ENCODE data around the gene METTL6.

METTL6 gene

DNA sequence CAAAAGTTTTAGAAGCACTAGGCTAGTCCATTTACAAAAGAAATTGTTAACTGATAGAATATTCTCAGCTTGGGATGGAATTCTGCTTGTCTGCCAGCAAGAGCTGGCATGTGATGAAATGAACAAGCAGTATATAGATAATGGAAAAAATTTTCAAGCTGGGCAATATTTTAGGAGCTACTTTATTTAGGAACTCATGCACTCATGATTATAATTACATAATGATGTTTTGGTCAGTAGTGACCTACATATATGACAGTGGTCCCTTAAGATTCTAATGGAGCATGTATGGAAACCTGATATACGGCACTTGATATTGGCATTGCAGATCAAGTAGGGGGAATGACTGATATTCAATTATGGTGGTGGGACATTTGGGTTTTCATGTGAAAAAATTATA is 6.2 kb upstream of the METTL6 start:
- DNase-seq (ENCODE audit: low read depth, low spot score): no peak
- Histone ChIP-seq H3K4me1 (ENCODE audit: insufficient read depth, insufficient read length) (no peaks in the 10 kb centered on the region), H3K27me3 (ENCODE audit: insufficient read depth, insufficient read length) (no peaks in the 10 kb centered on the region), H3K9me3 (ENCODE audit: insufficient read depth, low read length) (no peaks in the 10 kb centered on the region), H3K4me3 (ENCODE audit: insufficient read length, low read depth) (no peak overlapping the region), H3K9ac (ENCODE audit: insufficient read length, low read depth) (no peak overlapping the region), H3K36me3 (ENCODE audit: insufficient read depth, insufficient read length, low read length) (peaks cover 84% of the 10 kb centered on the region)
- TF ChIP-seq YY1 (IDR thresholded peaks at IDR 0.05; ENCODE audit: insufficient read depth, insufficient read length) (no peak), SUZ12 (IDR thresholded peaks at IDR 0.05; ENCODE audit: extremely low read depth, insufficient read depth, insufficient read length) (no peak), ZNF274 (IDR thresholded peaks at IDR 0.05; ENCODE audit: low read depth, low read length) (no peak)

- H3K36me3 ChIP-seq (ENCODE audit: insufficient read depth, insufficient read length, low read length): peaks cover 71% of the 10 kb centered on the region
Observed at GRCh38 chr3:15431256-15431837, 4.0 kb upstream of the METTL6 start.

GRCh38 chr3:15430624-15431023 is 3.3 kb upstream of the METTL6 start:
- TF ChIP-seq YY1 (IDR thresholded peaks at IDR 0.05; ENCODE audit: insufficient read depth, insufficient read length) (no peak), SUZ12 (IDR thresholded peaks at IDR 0.05; ENCODE audit: extremely low read depth, insufficient read depth, insufficient read length) (no peak), ZNF274 (IDR thresholded peaks at IDR 0.05; ENCODE audit: low read depth, low read length) (no peak)
- H3K9me3 ChIP-seq (ENCODE audit: insufficient read depth, low read length): no peaks in the 10 kb centered on the region
- H3K9ac ChIP-seq (ENCODE audit: insufficient read length, low read depth): no peak overlapping the region
- H3K4me1 ChIP-seq (ENCODE audit: insufficient read depth, insufficient read length): no peaks in the 10 kb centered on the region
- H3K36me3 ChIP-seq (ENCODE audit: insufficient read depth, insufficient read length, low read length): peaks cover 70% of the 10 kb centered on the region
- no peaks in the 10 kb centered on the region for H3K27me3 ChIP-seq (ENCODE audit: insufficient read depth, insufficient read length)
- no peak overlapping the region for H3K4me3 ChIP-seq (ENCODE audit: insufficient read length, low read depth)
- DNase-seq (ENCODE audit: low read depth, low spot score): no peak

More at GRCh38 chr3:15431256-15431837, 4.0 kb upstream of the METTL6 start:
- Histone ChIP-seq H3K27me3 (ENCODE audit: insufficient read depth, insufficient read length) (no peaks in the 10 kb centered on the region), H3K4me1 (ENCODE audit: insufficient read depth, insufficient read length) (no peaks in the 10 kb centered on the region), H3K9me3 (ENCODE audit: insufficient read depth, low read length) (no peaks in the 10 kb centered on the region), H3K4me3 (ENCODE audit: insufficient read length, low read depth) (no peak overlapping the region), H3K9ac (ENCODE audit: insufficient read length, low read depth) (no peak overlapping the region)
- TF ChIP-seq ZNF274 (IDR thresholded peaks at IDR 0.05; ENCODE audit: low read depth, low read length) (no peak), YY1 (IDR thresholded peaks at IDR 0.05; ENCODE audit: insufficient read depth, insufficient read length) (no peak), SUZ12 (IDR thresholded peaks at IDR 0.05; ENCODE audit: extremely low read depth, insufficient read depth, insufficient read length) (no peak)
- no peak for DNase-seq (ENCODE audit: low read depth, low spot score)

GRCh38 chr3:15429080-15429479 is 1.7 kb upstream of the METTL6 start:
- DNase-seq (ENCODE audit: low read depth, low spot score): no peak
- TF ChIP-seq YY1 (IDR thresholded peaks at IDR 0.05; ENCODE audit: insufficient read depth, insufficient read length) (no peak), ZNF274 (IDR thresholded peaks at IDR 0.05; ENCODE audit: low read depth, low read length) (no peak), SUZ12 (IDR thresholded peaks at IDR 0.05; ENCODE audit: extremely low read depth, insufficient read depth, insufficient read length) (no peak)
- no peak overlapping the region for H3K4me3 ChIP-seq (ENCODE audit: insufficient read length, low read depth)
- no peaks in the 10 kb centered on the region for H3K27me3 ChIP-seq (ENCODE audit: insufficient read depth, insufficient read length)
- no peaks in the 10 kb centered on the region for H3K9me3 ChIP-seq (ENCODE audit: insufficient read depth, low read length)
- H3K4me1 ChIP-seq (ENCODE audit: insufficient read depth, insufficient read length): no peaks in the 10 kb centered on the region
- H3K9ac ChIP-seq (ENCODE audit: insufficient read length, low read depth): no peak overlapping the region
- peaks cover 70% of the 10 kb centered on the region for H3K36me3 ChIP-seq (ENCODE audit: insufficient read depth, insufficient read length, low read length)

DNA sequence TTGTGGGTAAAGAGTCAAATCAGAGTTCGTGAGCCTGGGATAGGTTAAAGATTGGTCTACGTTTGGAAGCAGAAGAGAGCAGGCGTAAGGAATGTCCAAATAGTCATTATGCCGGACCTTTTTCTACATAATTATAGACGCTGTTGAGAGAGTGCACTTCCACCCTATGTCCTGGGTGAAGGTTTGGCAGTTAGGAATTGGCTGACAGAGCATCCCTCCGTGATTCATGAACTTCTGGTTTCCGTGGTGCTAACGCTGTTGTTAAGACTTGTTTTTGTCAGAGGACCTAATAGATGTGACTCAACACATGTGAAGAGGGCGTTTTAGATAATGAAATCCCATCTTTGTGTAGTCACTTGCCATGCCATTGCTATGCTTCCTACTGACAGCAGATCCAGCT is 1.2 kb upstream of the METTL6 start:
- Histone ChIP-seq H3K9me3 (ENCODE audit: insufficient read depth, low read length) (no peaks in the 10 kb centered on the region), H3K36me3 (ENCODE audit: insufficient read depth, insufficient read length, low read length) (peaks cover 69% of the 10 kb centered on the region), H3K4me3 (ENCODE audit: insufficient read length, low read depth) (peak overlapping the region; percentile 98), H3K27me3 (ENCODE audit: insufficient read depth, insufficient read length) (no peaks in the 10 kb centered on the region), H3K4me1 (ENCODE audit: insufficient read depth, insufficient read length) (no peaks in the 10 kb centered on the region), H3K9ac (ENCODE audit: insufficient read length, low read depth) (peak overlapping the region; percentile 96)
- no peak for DNase-seq (ENCODE audit: low read depth, low spot score)
- TF ChIP-seq YY1 (IDR thresholded peaks at IDR 0.05; ENCODE audit: insufficient read depth, insufficient read length) (no peak), ZNF274 (IDR thresholded peaks at IDR 0.05; ENCODE audit: low read depth, low read length) (no peak)

- no peaks in the 10 kb centered on the region for H3K4me1 ChIP-seq (ENCODE audit: insufficient read depth, insufficient read length)
- H3K36me3 ChIP-seq (ENCODE audit: insufficient read depth, insufficient read length, low read length): peaks cover 70% of the 10 kb centered on the region
- DNase-seq (ENCODE audit: low read depth, low spot score): no peak
- H3K4me3 ChIP-seq (ENCODE audit: insufficient read length, low read depth): peak overlapping the region; percentile 98
- H3K9me3 ChIP-seq (ENCODE audit: insufficient read depth, low read length): no peaks in the 10 kb centered on the region
- no peak for TF ChIP-seq YY1 (IDR thresholded peaks at IDR 0.05; ENCODE audit: insufficient read depth, insufficient read length)
- TF ChIP-seq ZNF274 (IDR thresholded peaks at IDR 0.05; ENCODE audit: low read depth, low read length): no peak
- TF ChIP-seq SUZ12 (IDR thresholded peaks at IDR 0.05; ENCODE audit: extremely low read depth, insufficient read depth, insufficient read length): no peak
- H3K27me3 ChIP-seq (ENCODE audit: insufficient read depth, insufficient read length): no peaks in the 10 kb centered on the region
- peak overlapping the region; percentile 96 for H3K9ac ChIP-seq (ENCODE audit: insufficient read length, low read depth)
Observed at GRCh38 chr3:15427981-15428380, 637 bp upstream of the METTL6 start.

DNA sequence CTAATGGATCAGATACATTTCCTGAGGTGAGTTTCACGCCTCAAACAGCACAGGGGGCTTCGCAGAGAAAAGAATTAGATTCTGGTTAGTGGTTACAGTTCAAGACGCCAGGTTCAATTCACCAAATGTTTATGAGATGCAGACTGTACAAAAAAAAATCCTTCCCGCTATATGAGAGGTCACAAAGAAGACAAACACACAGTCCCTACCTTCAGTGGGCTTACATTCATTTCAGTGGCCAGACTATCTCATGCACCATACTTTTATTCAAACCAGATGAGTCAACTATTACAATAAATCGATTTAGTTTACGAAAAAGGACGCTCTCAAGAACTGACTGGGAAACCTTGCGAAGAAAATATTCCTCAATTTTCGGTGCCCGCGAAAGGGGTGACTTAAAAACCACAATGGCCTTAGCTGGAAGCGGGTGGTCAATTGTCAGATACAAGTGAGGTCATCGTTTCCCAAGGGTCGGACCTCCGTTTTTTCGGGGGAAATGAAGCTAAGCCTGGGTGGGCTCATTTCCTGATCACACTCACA is 695 bp downstream of the METTL6 start:
- Histone ChIP-seq H3K27me3 (ENCODE audit: insufficient read depth, insufficient read length) (no peaks in the 10 kb centered on the region), H3K4me3 (ENCODE audit: insufficient read length, low read depth) (peak overlapping the region; percentile 98), H3K4me1 (ENCODE audit: insufficient read depth, insufficient read length) (no peaks in the 10 kb centered on the region), H3K36me3 (ENCODE audit: insufficient read depth, insufficient read length, low read length) (peaks cover 68% of the 10 kb centered on the region), H3K9ac (ENCODE audit: insufficient read length, low read depth) (peak overlapping the region; percentile 96), H3K9me3 (ENCODE audit: insufficient read depth, low read length) (no peaks in the 10 kb centered on the region)
- DNase-seq (ENCODE audit: low read depth, low spot score): no peak
- no peak for TF ChIP-seq SUZ12 (IDR thresholded peaks at IDR 0.05; ENCODE audit: extremely low read depth, insufficient read depth, insufficient read length)
- no peak for TF ChIP-seq ZNF274 (IDR thresholded peaks at IDR 0.05; ENCODE audit: low read depth, low read length)
- TF ChIP-seq YY1 (IDR thresholded peaks at IDR 0.05; ENCODE audit: insufficient read depth, insufficient read length): no peak

All from NT2/D1 (cell line).